SU-DHL-6 (cell line): ENCODE data around the gene C20orf96.

Source experiments
- H2AFZ ChIP-seq: fragments of 200-600 bp; sonication (generic); 2 replicates; pipeline ENCODE4 v1.6.1; 2014; ENCODE audit warnings: low read depth, mild to moderate bottlenecking, moderate library complexity, mixed read lengths, antibody characterized with exemption, low read length; ENCODE audit not compliant: severe bottlenecking
- H3F3A ChIP-seq: fragments of 200-600 bp; shearing (Covaris generic); 2 replicates; pipeline ENCODE4 v1.6.0; 2016; ENCODE audit warnings: antibody characterized with exemption, mild to moderate bottlenecking; ENCODE audit not compliant: insufficient read depth
- H3K27ac ChIP-seq: fragments of 200-600 bp; sonication (generic); 2 replicates; pipeline ENCODE4 v1.5.1; 2016; ENCODE audit warnings: low read depth, mild to moderate bottlenecking, low read length, moderate library complexity, mixed read lengths
- H3K27me3 ChIP-seq: fragments of 200-600 bp; sonication (generic), shearing (Covaris generic); 2 replicates; pipeline ENCODE4 v1.6.0; 2014; ENCODE audit warnings: mild to moderate bottlenecking, low read length
- H3K36me3 ChIP-seq: fragments of 200-600 bp; sonication (generic); 2 replicates; pipeline ENCODE4 v1.6.1; 2014; ENCODE audit warnings: mild to moderate bottlenecking, low read length, mixed read lengths
- H3K4me2 ChIP-seq: fragments of 300-600, 200-600 bp; shearing (Covaris generic), sonication (generic); 2 replicates; pipeline ENCODE4 v1.6.0; 2014; ENCODE audit warnings: low read length, low read depth, mild to moderate bottlenecking; ENCODE audit not compliant: poor library complexity, severe bottlenecking
- H3K4me3 ChIP-seq: fragments of 200-600 bp; sonication (generic); 2 replicates; pipeline ENCODE4 v1.5.1; 2014; ENCODE audit warnings: antibody characterized with exemption, low read length, mild to moderate bottlenecking, mixed read lengths; ENCODE audit not compliant: insufficient read depth, poor library complexity, severe bottlenecking
- H3K79me2 ChIP-seq: fragments of 200-600 bp; sonication (generic); 2 replicates; pipeline ENCODE4 v1.6.1; 2014; ENCODE audit warnings: mild to moderate bottlenecking, low read length, moderate library complexity; ENCODE audit not compliant: insufficient read depth
- H3K9ac ChIP-seq: fragments of 200-600 bp; sonication (generic); 2 replicates; pipeline ENCODE4 v1.7.0; 2014; ENCODE audit warnings: mild to moderate bottlenecking, low read length
- H3K9me2 ChIP-seq: fragments of 200-600 bp; sonication (generic); replicated peaks from 2 replicates; pipeline ENCODE4 v1.6.1; 2014; ENCODE audit warnings: low read length; ENCODE audit not compliant: insufficient read depth
- H3K9me3 ChIP-seq: fragments of 200-600 bp; sonication (generic); 2 replicates; pipeline ENCODE4 v1.6.1; 2014; ENCODE audit warnings: low read length, mixed read lengths; ENCODE audit not compliant: insufficient read depth
- H4K20me1 ChIP-seq: fragments of 200-600 bp; sonication (generic); 2 replicates; pipeline ENCODE4 v1.6.1; 2014; ENCODE audit warnings: low read depth, mild to moderate bottlenecking, antibody characterized with exemption, low read length, moderate library complexity, mixed read lengths
- CTCF ChIP-seq: fragments of 200-600 bp; sonication (generic); IDR thresholded peaks from one replicate; pipeline ENCODE4 v1.5.1; 2017; ENCODE audit warnings: antibody characterized with exemption, mild to moderate bottlenecking, low read length, moderate library complexity; ENCODE audit not compliant: insufficient read depth, poor library complexity, severe bottlenecking
- EZH2phosphoT487 ChIP-seq: fragments of 200-600 bp; sonication (generic), shearing (Covaris generic); conservative IDR thresholded peaks from 2 replicates; pipeline ENCODE4 v1.6.1; 2018; ENCODE audit warnings: mild to moderate bottlenecking, antibody characterized with exemption, low read length, moderate library complexity, mixed read lengths

C20orf96 gene

GRCh38 chr20:266596-267562 lies 23.7 kb downstream of the C20orf96 start:
- H4K20me1 ChIP-seq: no peaks in the 10 kb centered on the region

GRCh38 chr20:263701-264100 lies 26.8 kb downstream of the C20orf96 start:
- Histone ChIP-seq H3K79me2 (no peaks in the 10 kb centered on the region), H2AFZ (no peak overlapping the region)

More at GRCh38 chr20:266596-267562, 23.7 kb downstream of the C20orf96 start:
- H3K27me3 ChIP-seq: no peaks in the 10 kb centered on the region
- no peaks in the 10 kb centered on the region for H3F3A ChIP-seq
- H3K79me2 ChIP-seq: no peaks in the 10 kb centered on the region
- no peaks in the 10 kb centered on the region for H3K36me3 ChIP-seq
- TF ChIP-seq EZH2phosphoT487 (no peak), CTCF (peak; percentile 84)
- H3K9me2 ChIP-seq: no peaks in the 10 kb centered on the region
- H3K9ac ChIP-seq: peak overlapping the region; percentile 49
- H3K4me2 ChIP-seq: peak overlapping the region; percentile 56
- H3K4me3 ChIP-seq: peak overlapping the region; percentile 40
- H3K27ac ChIP-seq: no peak overlapping the region
- peak overlapping the region; percentile 92 for H2AFZ ChIP-seq
- H3K9me3 ChIP-seq: no peaks in the 10 kb centered on the region

GRCh38 chr20:259981-260380 lies 30.6 kb downstream of the C20orf96 start:
- H3K79me2 ChIP-seq: no peaks in the 10 kb centered on the region
- H3K27me3 ChIP-seq: no peaks in the 10 kb centered on the region
- no peak overlapping the region for H3K4me3 ChIP-seq
- no peaks in the 10 kb centered on the region for H3K9me3 ChIP-seq
- no peaks in the 10 kb centered on the region for H3K9me2 ChIP-seq
- no peaks in the 10 kb centered on the region; the same call in 1 of the 2 replicates for H4K20me1 ChIP-seq
- H3F3A ChIP-seq: no peaks in the 10 kb centered on the region
- H2AFZ ChIP-seq: no peak overlapping the region
- H3K9ac ChIP-seq: no peak overlapping the region
- H3K4me2 ChIP-seq: no peak overlapping the region
- TF ChIP-seq EZH2phosphoT487 (no peak), CTCF (no peak)
- no peaks in the 10 kb centered on the region for H3K36me3 ChIP-seq
- no peak overlapping the region for H3K27ac ChIP-seq

More at GRCh38 chr20:263701-264100, 26.8 kb downstream of the C20orf96 start:
- no peaks in the 10 kb centered on the region; the same call in 1 of the 2 replicates for H4K20me1 ChIP-seq
- H3K36me3 ChIP-seq: no peaks in the 10 kb centered on the region
- H3K4me3 ChIP-seq: no peak overlapping the region
- H3F3A ChIP-seq: no peaks in the 10 kb centered on the region
- H3K9ac ChIP-seq: no peak overlapping the region
- H3K4me2 ChIP-seq: no peak overlapping the region
- TF ChIP-seq EZH2phosphoT487 (no peak), CTCF (no peak)
- H3K27ac ChIP-seq: no peak overlapping the region
- H3K27me3 ChIP-seq: no peaks in the 10 kb centered on the region
- no peaks in the 10 kb centered on the region for H3K9me2 ChIP-seq
- H3K9me3 ChIP-seq: no peaks in the 10 kb centered on the region
